NCI-H345 (cell line): ENCODE results near the gene CTRL.

Source experiments
- DNase-seq: peaks from one replicate; lab custom pipeline; 2025; lab: John Stamatoyannopoulos, UW

CTRL gene

GRCh38 chr16:67886387-67886786 is 45.3 kb downstream of the CTRL start:
- DNase-seq, result no peak

GRCh38 chr16:67885976-67886375 is 45.7 kb downstream of the CTRL start:
- no peak for DNase-seq

GRCh38 chr16:67885545-67885944 is 46.1 kb downstream of the CTRL start:
- no peak for DNase-seq

- peak; percentile 31 for DNase-seq
Measured at GRCh38 chr16:67884684-67885083, 47.0 kb downstream of the CTRL start, which contains the start of gene NRN1L. Gene NRN1L, plus strand, starts transcription at chr16:67884885. Its CDS starts 19 bp downstream, at chr16:67884904.

- DNase-seq, result peak; percentile 26
Measured at GRCh38 chr16:67883872-67884261, 47.8 kb downstream of the CTRL start.

GRCh38 chr16:67883146-67883871 is 48.4 kb downstream of the CTRL start:
- DNase-seq, result no peak

- DNase-seq, result no peak
Measured at GRCh38 chr16:67882374-67883145, 49.1 kb downstream of the CTRL start.

GRCh38 chr16:67881621-67882161 is 50.0 kb downstream of the CTRL start:
- no peak for DNase-seq

GRCh38 chr16:67880584-67880983 is 51.1 kb downstream of the CTRL start:
- DNase-seq, result no peak

- no peak for DNase-seq
Measured at GRCh38 chr16:67879936-67880335, 51.7 kb downstream of the CTRL start.
